HepG2 (cell line): ENCODE measurements around the gene CHN2. TPM values are rescaled to one million over a fixed set of nuclear protein-coding genes. Genes with fewer than 3 reads are reported as not detected.
A peak's percentile ranks its signal among the peaks of the same experiment; 100 is the strongest.

Experiments used
- ATF2 ChIP-seq: sonication (generic); formaldehyde crosslinking; IDR thresholded peaks from 2 replicates; pipeline ENCODE4 v1.4.0; 2020; ENCODE audit warnings: missing genetic modification reagents
- BRCA1 ChIP-seq: sonication (generic); formaldehyde crosslinking; IDR thresholded peaks from 2 replicates; pipeline ENCODE4 v1.4.0; 2020; ENCODE audit warnings: missing genetic modification reagents
- CHD4 ChIP-seq: fragments of 200-600 bp; sonication (generic); IDR thresholded peaks from 2 replicates; pipeline ENCODE4 v1.7.0; 2017; ENCODE audit warnings: mild to moderate bottlenecking, low read length, borderline replicate concordance
- DPF2 ChIP-seq: sonication (generic); formaldehyde crosslinking; IDR thresholded peaks from 2 replicates; pipeline ENCODE4 v1.4.0; 2020; ENCODE audit warnings: mild to moderate bottlenecking, low read depth, missing genetic modification reagents, borderline replicate concordance
- FOXP1 ChIP-seq, 2 experiments: fragments of 450-650 bp in 1 of 2; IDR thresholded peaks; 2 replicates each; pipeline ENCODE4 v1.6.1; 2017 to 2018; ENCODE audit warnings: antibody characterized with exemption in 1 of 2
- GATAD2A ChIP-seq: IDR thresholded peaks from 2 replicates; pipeline ENCODE4 v1.6.1; 2016
- HDAC1 ChIP-seq: sonication (generic); formaldehyde crosslinking; IDR thresholded peaks from 2 replicates; pipeline ENCODE4 v1.5.1; 2020; ENCODE audit warnings: mild to moderate bottlenecking, missing genetic modification reagents
- HNF4G ChIP-seq, 2 experiments: sonication (generic) in 1 of 2; formaldehyde crosslinking in 1 of 2; IDR thresholded peaks; 2 replicates each; pipeline versions ENCODE4 v1.4.0 to v1.6.1; 2011 to 2020; ENCODE audit warnings: borderline replicate concordance in 2 of 2, low read depth in 2 of 2, mild to moderate bottlenecking in 2 of 2, low read length in 1 of 2, missing genetic modification reagents in 1 of 2, moderate library complexity in 1 of 2
- KLF15 ChIP-seq: sonication (generic); formaldehyde crosslinking; IDR thresholded peaks from 2 replicates; pipeline ENCODE4 v1.8.1; 2023; ENCODE audit warnings: borderline replicate concordance, mild to moderate bottlenecking, inconsistent platforms, missing genetic modification reagents, mixed read lengths
- MEIS1 ChIP-seq: sonication (generic); formaldehyde crosslinking; IDR thresholded peaks from 2 replicates; pipeline ENCODE4 v1.9.0; 2021; ENCODE audit warnings: mild to moderate bottlenecking, missing genetic modification reagents, moderate library complexity, borderline replicate concordance
- MIER3 ChIP-seq: IDR thresholded peaks from 2 replicates; pipeline ENCODE4 v1.6.1; 2016; ENCODE audit warnings: missing compliant biosample characterization, borderline replicate concordance
- NFIB ChIP-seq: sonication (generic); formaldehyde crosslinking; IDR thresholded peaks from 2 replicates; pipeline ENCODE4 v1.9.0; 2021; ENCODE audit warnings: missing genetic modification reagents, mild to moderate bottlenecking, borderline replicate concordance
- PTBP1 ChIP-seq: fragments of 200-400 bp; formaldehyde crosslinking; IDR thresholded peaks from 2 replicates; pipeline ENCODE4 v1.6.1; 2018; ENCODE audit warnings: low read length, low read depth; ENCODE audit not compliant: poor library complexity, severe bottlenecking
- SOX5 ChIP-seq: IDR thresholded peaks from 2 replicates; pipeline ENCODE4 v1.6.1; 2016; ENCODE audit warnings: borderline replicate concordance
- SOX6 ChIP-seq, 2 experiments: fragments of 450-650 bp in 1 of 2; sonication (generic) in 1 of 2; formaldehyde crosslinking in 1 of 2; IDR thresholded peaks; 2 replicates each; pipeline versions ENCODE4 v1.4.0 to v1.6.1; 2017 to 2020; ENCODE audit warnings: antibody characterized with exemption in 1 of 2, mild to moderate bottlenecking in 1 of 2, missing genetic modification reagents in 1 of 2
- TBX3 ChIP-seq: fragments of 450-650 bp; IDR thresholded peaks from 2 replicates; pipeline ENCODE4 v1.6.1; 2017; ENCODE audit warnings: antibody characterized with exemption, mild to moderate bottlenecking, inconsistent platforms, borderline replicate concordance
- ZBTB7B ChIP-seq: sonication (generic); formaldehyde crosslinking; IDR thresholded peaks from 2 replicates; pipeline ENCODE4 v1.4.0; 2020; ENCODE audit warnings: missing genetic modification reagents
- ZC3H4 ChIP-seq: sonication (generic); formaldehyde crosslinking; IDR thresholded peaks from 2 replicates; pipeline ENCODE4 v1.4.0; 2020; ENCODE audit warnings: missing genetic modification reagents, borderline replicate concordance
- ZNF124 ChIP-seq: sonication (generic); formaldehyde crosslinking; IDR thresholded peaks from 2 replicates; pipeline ENCODE4 v1.4.0; 2020; ENCODE audit warnings: missing genetic modification reagents
- ZNF432 ChIP-seq: sonication (generic); formaldehyde crosslinking; IDR thresholded peaks from 2 replicates; pipeline ENCODE4 v1.5.0; 2020; ENCODE audit warnings: missing genetic modification reagents, mild to moderate bottlenecking, borderline replicate concordance
- ZNF547 ChIP-seq: sonication (generic); formaldehyde crosslinking; IDR thresholded peaks from 2 replicates; pipeline ENCODE4 v1.5.1; 2020; ENCODE audit warnings: mild to moderate bottlenecking, missing genetic modification reagents
- ZNF605 ChIP-seq: sonication (generic); formaldehyde crosslinking; IDR thresholded peaks from 2 replicates; pipeline ENCODE4 v1.8.0; 2022; ENCODE audit warnings: mild to moderate bottlenecking, missing genetic modification reagents
- polyA plus RNA-seq, 8 experiments: library from polyadenylated mRNA; depleted of rRNA in 3 of 8; stranded (reverse) in 7 of 8; unstranded in 1 of 8; fragments of >200 nt; fragmentation: Illumina TruSeq in 4 of 8; extraction: Trizol in 4 of 8; gene quantifications; 2 replicates each; pipeline versions ENCODE4 v1.2.1 to v1.2.3, GENCODE V29; 2011 to 2016; ENCODE audit warnings: low read depth in 4 of 8, missing spikeins in 1 of 8, mixed read lengths in 1 of 8; ENCODE audit not compliant: insufficient read depth in 1 of 8
- total RNA-seq, 5 experiments: library from RNA; depleted of rRNA; stranded (reverse); fragments of >200 nt; fragmentation: Illumina TruSeq; extraction: Trizol; gene quantifications; 2 replicates each; pipeline ENCODE4 v1.2.3, GENCODE V29; 2016; ENCODE audit warnings: low read depth in 1 of 5
- TF ChIP-seq, protein P1 (sequence below): sonication (generic); formaldehyde crosslinking; IDR thresholded peaks from 2 replicates; pipeline ENCODE4 v1.9.0; 2022; ENCODE audit warnings: missing genetic modification reagents, mild to moderate bottlenecking, borderline replicate concordance
- TF ChIP-seq, protein P2 (sequence below): IDR thresholded peaks from 2 replicates; pipeline ENCODE4 v1.6.1; 2016; ENCODE audit warnings: low read depth, borderline replicate concordance
- TF ChIP-seq, protein P3 (sequence below): IDR thresholded peaks from 2 replicates; pipeline ENCODE4 v1.6.1; 2016; ENCODE audit warnings: missing genetic modification reagents, missing compliant biosample characterization

Gene CHN2
- total and polyA plus RNA-seq, 2 of the 13 experiments (the other 11 are each of a cell fraction or from before 2014, with no cell fraction given) = 23.5 to 30.5 TPM

DNA sequence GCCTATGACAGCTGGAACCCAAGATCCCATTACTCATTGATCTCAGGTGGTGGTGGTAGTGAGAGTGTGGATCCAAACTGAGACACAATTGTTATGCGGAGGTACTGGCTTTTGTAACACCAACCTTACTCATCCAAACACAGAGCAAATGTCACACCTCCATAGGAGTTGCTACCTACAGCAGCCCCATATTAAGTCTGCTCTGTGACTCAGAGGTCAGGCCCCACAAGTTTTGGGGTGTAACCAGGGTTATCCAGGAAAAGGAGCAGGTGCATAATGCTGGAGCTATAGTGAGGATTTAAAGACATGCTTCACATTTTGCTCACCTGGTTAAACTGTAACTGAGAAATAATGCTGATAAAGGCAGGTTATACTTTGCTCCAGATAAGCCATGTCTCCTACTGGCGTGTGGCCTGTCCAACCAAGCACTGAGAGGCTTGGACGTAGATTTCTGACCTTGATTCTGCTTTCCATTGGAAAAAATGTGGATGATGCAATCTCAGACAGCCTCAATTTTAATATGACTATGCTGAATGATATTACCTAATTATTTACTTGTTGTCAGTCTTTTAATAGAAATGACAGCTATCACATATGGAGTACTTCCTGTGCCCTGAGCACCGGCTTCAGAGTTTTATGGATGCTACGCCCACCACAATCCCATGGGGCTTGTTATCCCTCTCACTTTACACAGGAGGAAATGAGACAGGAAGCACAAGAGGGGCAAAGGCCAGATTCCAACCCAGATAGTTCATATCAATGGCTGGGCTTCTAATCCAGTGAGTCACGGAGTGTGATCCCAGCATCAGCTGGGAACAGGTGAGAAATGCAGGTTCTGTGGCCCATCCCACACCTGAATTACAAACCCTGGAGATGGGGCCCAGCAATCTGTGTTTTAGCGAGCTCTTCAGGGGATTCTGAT lies 181.3 kb downstream of the CHN2 start (continued):
- TF ChIP-seq ZNF605 (CRISPR knock-in tag) = peak; percentile 71
- TF ChIP-seq NFIB (CRISPR knock-in tag) = no peak
- 0 out of 2 replicates have a peak, but pooled peaks have one; percentile 19 for TF ChIP-seq TBX3
- 0 out of 2 replicates have a peak, but pooled peaks have one; percentile 45 for TF ChIP-seq ZBTB7B
- TF ChIP-seq MEIS1 = no peak
- peak; percentile 38; the same call in 1 of the 2 replicates for TF ChIP-seq ATF2 (CRISPR knock-in tag)
- no peak for TF ChIP-seq ZC3H4 (CRISPR knock-in tag)
- TF ChIP-seq KLF15 (CRISPR knock-in tag) = no peak
- no peak for TF ChIP-seq ZNF124
- TF ChIP-seq CHD4 = no peak
- TF ChIP-seq, protein P1, sequence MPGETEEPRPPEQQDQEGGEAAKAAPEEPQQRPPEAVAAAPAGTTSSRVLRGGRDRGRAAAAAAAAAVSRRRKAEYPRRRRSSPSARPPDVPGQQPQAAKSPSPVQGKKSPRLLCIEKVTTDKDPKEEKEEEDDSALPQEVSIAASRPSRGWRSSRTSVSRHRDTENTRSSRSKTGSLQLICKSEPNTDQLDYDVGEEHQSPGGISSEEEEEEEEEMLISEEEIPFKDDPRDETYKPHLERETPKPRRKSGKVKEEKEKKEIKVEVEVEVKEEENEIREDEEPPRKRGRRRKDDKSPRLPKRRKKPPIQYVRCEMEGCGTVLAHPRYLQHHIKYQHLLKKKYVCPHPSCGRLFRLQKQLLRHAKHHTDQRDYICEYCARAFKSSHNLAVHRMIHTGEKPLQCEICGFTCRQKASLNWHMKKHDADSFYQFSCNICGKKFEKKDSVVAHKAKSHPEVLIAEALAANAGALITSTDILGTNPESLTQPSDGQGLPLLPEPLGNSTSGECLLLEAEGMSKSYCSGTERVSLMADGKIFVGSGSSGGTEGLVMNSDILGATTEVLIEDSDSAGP = no peak
- no peak for TF ChIP-seq HDAC1 (CRISPR knock-in tag)
- TF ChIP-seq PTBP1 = no peak
- TF ChIP-seq HNF4G (IDR thresholded peaks at IDR 0.05; ENCODE audit: borderline replicate concordance, low read depth, low read length) = no peak
- peak; percentile 39; the same call in 1 of the 2 replicates for TF ChIP-seq HNF4G (CRISPR knock-in tag; IDR thresholded peaks at IDR 0.05; ENCODE audit: borderline replicate concordance, low read depth)
- no peak for TF ChIP-seq BRCA1 (CRISPR knock-in tag)
- TF ChIP-seq SOX5 (CRISPR knock-in tag) = peak; percentile 27; the same call in 1 of the 2 replicates
- TF ChIP-seq MIER3 (CRISPR knock-in tag) = peak; percentile 12; the same call in 1 of the 2 replicates
- peak; percentile 32; the same call in 1 of the 2 replicates for TF ChIP-seq ZNF547 (CRISPR knock-in tag)
- TF ChIP-seq FOXP1 (IDR thresholded peaks at IDR 0.05) = no peak
- peak; percentile 6; the same call in 1 of the 2 replicates for TF ChIP-seq FOXP1 (CRISPR knock-in tag; IDR thresholded peaks at IDR 0.05)
- TF ChIP-seq GATAD2A (CRISPR knock-in tag) = peak; percentile 63; the same call in 1 of the 2 replicates
- TF ChIP-seq, protein P2, sequence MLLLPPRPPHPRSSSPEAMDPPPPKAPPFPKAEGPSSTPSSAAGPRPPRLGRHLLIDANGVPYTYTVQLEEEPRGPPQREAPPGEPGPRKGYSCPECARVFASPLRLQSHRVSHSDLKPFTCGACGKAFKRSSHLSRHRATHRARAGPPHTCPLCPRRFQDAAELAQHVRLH (CRISPR knock-in tag) = no peak
- TF ChIP-seq SOX6 (IDR thresholded peaks at IDR 0.05) = no peak
- TF ChIP-seq SOX6 (CRISPR knock-in tag; IDR thresholded peaks at IDR 0.05) = peak; percentile 76
- TF ChIP-seq, protein P3, sequence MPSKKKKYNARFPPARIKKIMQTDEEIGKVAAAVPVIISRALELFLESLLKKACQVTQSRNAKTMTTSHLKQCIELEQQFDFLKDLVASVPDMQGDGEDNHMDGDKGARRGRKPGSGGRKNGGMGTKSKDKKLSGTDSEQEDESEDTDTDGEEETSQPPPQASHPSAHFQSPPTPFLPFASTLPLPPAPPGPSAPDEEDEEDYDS = peak; percentile 31; the same call in 1 of the 2 replicates
- TF ChIP-seq ZNF432 = no peak
- no peak for TF ChIP-seq DPF2 (CRISPR knock-in tag)
